ENCODE results near the gene CTAG1A.
"Not testable (repeated sequence)": the region's sequence is repeated elsewhere in the genome, so short reads cannot be mapped to it uniquely, and the experiment has no call there.

DNA sequence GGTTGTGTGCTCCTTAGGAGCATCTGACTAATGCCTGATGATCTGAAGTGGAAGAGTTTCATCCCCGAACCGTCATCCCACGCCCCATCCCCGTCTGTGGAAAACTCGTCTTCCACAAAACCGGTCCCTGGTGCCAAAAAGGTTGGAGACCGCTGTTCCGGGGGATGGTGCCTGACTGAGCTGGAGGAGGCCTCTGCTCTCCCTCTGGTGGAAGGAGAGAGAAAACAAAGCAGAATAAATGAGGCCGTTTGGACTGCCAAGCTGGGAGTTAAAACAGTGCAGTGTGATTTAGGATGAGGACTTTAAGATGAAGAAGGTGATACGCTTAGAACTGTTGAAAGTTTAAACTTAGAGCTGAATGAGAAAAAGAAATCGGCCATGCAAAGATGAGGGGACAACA, 48.7 kb downstream of the CTAG1A start:
- TF ChIP-seq, protein P1, sequence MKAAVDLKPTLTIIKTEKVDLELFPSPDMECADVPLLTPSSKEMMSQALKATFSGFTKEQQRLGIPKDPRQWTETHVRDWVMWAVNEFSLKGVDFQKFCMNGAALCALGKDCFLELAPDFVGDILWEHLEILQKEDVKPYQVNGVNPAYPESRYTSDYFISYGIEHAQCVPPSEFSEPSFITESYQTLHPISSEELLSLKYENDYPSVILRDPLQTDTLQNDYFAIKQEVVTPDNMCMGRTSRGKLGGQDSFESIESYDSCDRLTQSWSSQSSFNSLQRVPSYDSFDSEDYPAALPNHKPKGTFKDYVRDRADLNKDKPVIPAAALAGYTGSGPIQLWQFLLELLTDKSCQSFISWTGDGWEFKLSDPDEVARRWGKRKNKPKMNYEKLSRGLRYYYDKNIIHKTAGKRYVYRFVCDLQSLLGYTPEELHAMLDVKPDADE (IDR thresholded peaks at IDR 0.05): not testable (repeated sequence)
- TF ChIP-seq, protein P2, sequence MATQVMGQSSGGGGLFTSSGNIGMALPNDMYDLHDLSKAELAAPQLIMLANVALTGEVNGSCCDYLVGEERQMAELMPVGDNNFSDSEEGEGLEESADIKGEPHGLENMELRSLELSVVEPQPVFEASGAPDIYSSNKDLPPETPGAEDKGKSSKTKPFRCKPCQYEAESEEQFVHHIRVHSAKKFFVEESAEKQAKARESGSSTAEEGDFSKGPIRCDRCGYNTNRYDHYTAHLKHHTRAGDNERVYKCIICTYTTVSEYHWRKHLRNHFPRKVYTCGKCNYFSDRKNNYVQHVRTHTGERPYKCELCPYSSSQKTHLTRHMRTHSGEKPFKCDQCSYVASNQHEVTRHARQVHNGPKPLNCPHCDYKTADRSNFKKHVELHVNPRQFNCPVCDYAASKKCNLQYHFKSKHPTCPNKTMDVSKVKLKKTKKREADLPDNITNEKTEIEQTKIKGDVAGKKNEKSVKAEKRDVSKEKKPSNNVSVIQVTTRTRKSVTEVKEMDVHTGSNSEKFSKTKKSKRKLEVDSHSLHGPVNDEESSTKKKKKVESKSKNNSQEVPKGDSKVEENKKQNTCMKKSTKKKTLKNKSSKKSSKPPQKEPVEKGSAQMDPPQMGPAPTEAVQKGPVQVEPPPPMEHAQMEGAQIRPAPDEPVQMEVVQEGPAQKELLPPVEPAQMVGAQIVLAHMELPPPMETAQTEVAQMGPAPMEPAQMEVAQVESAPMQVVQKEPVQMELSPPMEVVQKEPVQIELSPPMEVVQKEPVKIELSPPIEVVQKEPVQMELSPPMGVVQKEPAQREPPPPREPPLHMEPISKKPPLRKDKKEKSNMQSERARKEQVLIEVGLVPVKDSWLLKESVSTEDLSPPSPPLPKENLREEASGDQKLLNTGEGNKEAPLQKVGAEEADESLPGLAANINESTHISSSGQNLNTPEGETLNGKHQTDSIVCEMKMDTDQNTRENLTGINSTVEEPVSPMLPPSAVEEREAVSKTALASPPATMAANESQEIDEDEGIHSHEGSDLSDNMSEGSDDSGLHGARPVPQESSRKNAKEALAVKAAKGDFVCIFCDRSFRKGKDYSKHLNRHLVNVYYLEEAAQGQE (IDR thresholded peaks at IDR 0.05; ENCODE audit: unreplicated experiment): not testable (repeated sequence)

Data from GM23338 (cell line).